Urothelium cell line (cell line): ENCODE results near the gene CEP112.
"Not testable (repeated sequence)": the region's sequence is repeated elsewhere in the genome, so short reads cannot be mapped to it uniquely, and the experiment has no call there.

ENCODE experiments used
- DNase-seq: peaks from one replicate; pipeline ENCODE4 v3.0.0; 2011; ENCODE audit warnings: low spot score, mixed read lengths
- FAIRE-seq: peaks from 2 replicates; lab custom pipeline; 2011; peaks lifted over from hg19 to GRCh38; lab: Jason Lieb, UNC

CEP112 gene

DNA sequence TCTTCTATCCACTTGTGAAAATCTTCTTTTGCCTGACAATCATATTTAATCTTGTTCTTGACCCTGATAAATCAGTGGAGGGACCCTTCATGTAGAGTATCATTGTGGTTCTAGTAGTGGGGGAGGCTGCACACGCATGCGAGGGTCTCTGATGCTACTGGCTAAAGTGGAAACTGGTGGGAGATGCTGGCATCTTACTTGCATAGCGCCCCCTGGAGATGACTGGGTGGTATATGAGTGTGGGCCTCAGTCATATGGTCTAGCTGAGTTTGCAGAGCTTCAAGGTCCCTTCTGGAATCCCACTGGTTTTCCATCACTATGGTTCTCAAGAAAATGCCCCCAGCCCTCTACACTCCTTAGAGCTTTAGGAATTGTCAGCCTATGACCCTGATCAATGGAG lies 394.1 kb downstream of the CEP112 start:
- DNase-seq (no peak), FAIRE-seq (no peak)

DNA sequence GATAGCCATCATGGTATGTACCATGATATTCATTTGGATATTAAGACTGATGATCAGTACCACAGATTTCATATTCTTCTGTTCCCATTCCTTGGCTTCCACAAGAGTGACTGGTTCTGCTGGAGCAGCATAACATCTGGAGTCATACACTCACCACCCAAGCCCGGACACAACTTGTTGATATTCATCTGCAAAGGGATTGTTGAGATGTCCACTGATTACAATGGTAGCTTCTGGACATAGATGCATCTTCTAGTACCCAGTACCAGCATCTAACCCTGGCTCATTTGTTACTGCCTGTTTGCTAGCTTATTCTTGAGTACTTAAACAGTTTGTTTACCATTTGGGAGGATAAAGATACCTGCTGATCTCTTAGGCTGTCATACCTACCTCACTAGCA lies 394.8 kb downstream of the CEP112 start:
- FAIRE-seq (no peak), DNase-seq (no peak)

DNA sequence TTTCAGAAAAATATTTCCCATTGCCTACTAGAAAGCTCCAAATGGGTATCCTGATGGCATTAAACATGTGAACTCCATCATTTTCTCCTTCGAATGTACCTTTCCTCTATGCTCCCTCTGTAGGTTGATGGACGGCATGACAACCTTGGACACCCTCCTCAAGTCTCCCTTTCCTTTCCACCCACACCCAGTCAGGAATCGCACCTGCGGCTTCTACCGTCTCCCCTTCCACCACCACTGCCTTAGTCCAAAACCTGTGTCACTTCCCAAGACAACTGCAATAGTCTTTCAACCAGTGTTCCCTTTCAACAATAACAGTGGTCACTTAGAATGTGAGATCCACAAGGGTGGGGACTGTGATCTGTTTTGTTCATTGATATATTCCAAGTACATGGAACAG lies 397.4 kb downstream of the CEP112 start:
- DNase-seq = peak; percentile 49

DNA sequence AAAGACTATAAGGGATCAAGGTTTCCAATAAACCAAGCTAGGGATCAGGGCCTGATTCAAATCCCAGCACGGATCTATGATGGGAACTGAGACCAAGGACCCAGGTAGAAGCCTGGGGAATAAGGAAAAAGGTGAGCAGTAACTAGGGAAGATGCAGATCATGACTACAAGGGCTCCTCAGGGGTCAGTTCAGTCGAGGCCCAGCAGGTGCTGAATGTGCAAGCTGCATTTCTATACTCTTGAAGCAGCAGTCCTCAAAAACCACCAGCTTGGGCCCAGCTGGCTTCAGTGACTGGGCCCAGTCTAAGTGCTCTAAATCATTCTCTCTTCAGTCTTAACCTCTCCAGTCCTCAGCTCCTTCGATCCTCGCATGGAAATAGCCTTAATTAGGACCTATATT lies 401.7 kb downstream of the CEP112 start:
- FAIRE-seq (no peak), DNase-seq (no peak)

More for the DNA sequence above, 397.4 kb downstream of the CEP112 start:
- peak; percentile 74 for FAIRE-seq

DNA sequence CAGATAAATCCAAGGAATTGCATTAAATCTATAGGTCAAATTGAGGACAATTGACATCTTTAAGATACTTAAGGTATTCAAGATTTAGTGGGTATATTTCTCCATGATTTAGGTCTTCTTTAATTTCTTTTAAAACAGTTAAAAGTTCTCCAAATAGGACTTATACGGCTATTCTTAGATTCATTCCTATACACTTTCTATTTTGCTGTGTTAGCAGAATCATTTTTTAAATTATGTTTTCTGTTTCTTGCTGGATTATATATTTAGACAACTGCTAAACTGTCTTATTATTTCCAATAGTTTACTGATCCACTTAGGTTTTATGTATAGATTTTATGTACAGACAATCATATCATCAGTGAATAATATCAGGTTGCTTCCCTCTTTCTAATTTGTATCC lies 404.4 kb downstream of the CEP112 start:
- FAIRE-seq = no peak
- no peak for DNase-seq

DNA sequence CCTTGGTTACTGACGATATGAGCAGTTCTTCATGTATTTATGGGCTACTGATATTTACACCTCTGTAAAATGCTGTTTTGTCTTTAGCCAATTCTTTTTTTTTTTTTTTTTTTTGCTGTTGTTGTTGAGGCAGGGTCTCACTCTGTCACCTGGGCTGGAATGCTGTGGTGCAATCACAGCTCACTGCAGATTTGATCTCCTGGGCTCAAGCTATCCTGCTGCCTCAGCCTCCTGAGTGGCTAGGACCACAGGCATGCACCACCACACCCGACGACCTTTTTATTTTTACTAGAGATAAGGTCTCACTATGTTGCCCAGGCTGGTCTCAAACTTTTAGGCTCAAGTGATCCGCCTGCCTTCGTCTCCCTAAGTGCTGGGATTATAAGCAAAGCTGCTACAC lies 405.5 kb downstream of the CEP112 start:
- FAIRE-seq (no peak), DNase-seq (no peak)

DNA sequence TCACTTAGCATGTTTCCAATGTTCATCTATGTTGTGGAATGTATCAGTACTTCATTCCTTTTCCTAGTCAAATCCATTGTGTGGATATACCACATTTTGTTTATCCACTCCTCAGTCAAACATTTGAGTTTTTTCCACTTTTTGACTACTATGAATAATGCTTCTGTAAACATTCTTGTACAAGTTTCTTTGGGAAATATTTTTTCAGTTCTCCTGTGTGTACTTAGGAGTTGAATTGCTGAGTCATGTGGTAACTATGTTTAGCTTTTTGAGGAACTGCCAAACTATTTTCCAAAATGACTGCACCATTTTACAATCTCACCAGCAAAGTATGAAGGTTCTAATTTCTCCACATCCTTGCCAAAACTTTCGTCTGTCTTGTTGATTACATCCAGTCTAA lies 406.8 kb downstream of the CEP112 start:
- FAIRE-seq (peak; percentile 58), DNase-seq (peak; percentile 26)

DNA sequence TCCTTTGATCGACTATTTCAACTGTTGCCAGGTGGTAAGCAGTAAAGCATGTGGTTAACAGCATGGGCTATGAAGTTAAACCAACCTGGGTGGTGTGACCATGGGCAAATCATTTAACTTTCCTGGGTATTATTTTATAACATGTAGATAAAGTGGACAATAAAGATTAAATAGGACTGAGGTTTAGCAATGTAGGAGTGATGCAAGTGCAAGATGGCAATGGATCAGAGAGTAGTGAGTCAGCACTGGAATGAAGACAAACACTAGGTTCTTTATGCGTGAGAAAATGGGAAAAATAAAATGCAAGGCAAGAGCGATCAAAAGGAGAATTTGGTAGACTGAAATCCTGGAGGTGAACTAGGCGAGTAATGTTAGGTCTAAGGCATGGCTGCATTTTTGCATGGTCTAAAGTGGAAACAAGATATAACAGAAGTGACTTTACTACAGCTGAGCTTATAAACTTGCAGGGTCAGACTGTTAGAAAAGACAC lies 408.0 kb downstream of the CEP112 start:
- peak; percentile 86 for FAIRE-seq
- peak; percentile 55 for DNase-seq

DNA sequence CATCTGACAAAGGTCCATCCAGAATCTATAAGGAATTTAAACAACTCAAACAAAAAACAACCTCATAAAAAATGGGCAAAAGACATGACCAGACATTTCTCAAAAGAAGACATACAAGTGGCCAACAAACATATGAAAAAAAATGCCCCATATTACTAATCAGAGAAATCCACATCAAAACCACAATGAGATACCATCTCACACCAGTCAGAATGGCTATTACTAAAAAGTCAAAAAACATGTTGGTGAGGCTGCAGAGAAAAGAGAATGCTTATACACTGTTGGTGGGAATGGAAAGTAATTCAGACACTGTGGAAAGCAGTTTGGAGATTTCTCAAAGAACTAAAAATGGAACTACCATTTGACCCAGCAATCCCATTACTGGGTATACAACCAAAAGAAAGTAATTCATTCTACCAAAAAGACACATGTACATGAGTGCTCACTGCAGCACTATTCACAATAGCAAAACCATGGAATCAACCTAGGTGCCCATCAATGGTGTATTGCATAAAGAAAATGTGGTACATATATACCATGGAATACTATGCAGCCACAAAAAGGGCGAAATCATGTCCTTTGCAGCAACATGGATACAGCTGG lies 409.7 kb downstream of the CEP112 start:
- not testable (repeated sequence) for FAIRE-seq, DNase-seq

DNA sequence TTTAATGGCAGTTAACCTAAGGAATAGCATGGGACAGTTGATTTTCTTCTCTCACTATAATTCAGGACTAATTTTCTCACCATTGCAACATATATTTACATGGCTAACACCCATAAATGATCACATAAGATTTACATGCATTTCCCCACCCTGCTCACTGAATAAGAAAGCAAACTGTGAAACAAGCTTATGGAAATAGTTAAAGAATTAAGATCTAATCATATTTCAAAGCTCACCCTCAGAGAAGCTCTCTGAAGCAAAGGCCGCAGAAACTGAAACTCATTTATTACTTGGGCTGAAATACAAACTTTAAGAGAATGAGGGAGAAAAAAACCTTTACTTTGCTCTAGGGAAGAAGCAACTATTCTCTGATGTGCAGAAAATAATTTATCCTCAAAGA lies 411.8 kb downstream of the CEP112 start:
- DNase-seq (no peak), FAIRE-seq (no peak)

DNA sequence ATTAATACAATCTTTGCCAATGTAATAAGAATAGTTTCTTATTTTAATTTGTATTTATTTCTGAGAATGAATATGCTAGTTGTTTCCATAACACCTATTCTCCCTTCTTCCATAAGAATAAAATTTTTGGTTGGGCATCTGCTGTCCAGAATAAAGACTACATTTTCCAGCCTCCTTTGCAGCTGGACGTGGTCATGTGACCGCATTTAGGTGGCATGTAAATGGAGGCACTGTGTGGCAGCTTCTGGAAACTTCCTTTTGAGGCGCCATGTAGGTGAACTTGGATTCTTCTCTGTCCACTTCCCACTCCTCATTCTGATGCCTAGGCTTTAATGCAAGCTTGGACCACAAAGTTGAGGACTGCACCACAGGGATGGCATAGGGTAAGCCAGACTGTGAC lies 415.0 kb downstream of the CEP112 start:
- no peak for DNase-seq
- FAIRE-seq = no peak

DNA sequence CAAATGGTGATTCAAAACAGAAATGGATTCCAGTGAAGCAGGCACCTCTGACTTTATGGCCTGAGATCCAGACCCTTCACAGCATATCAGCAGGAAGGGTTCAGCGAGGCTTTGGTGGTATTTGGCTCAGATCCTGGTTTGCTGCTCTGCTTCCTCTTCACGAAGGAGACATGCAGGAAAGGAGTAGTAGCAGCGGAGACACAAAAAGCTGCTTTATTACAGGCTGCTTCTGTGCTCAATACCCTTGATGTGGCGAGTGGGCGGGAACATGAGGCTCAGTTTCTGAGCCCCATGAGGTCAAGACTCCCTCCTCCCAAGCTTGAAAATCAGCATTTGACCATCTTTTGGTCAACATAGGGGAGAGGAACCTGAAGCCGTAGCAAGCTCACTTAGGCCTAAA lies 417.1 kb downstream of the CEP112 start:
- no peak for DNase-seq

DNA sequence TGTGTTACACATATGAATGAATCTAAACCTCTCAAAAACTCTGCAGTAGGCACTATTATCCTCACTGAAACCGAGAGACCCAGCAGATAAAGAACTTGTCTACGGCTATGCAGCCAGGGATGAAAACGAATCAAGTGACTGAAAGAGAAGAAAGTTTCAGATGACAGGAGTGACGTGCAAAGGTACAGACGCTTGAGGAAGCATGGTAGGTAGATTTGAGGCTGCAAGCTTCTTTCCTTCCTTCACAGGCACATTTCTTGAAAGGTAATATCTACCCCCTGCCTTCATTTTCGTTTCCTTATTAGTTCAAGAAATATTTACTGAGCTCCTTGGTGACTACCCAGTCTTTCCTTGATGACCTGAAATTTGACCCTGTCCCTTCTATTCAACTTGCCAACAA lies 418.9 kb downstream of the CEP112 start:
- FAIRE-seq (no peak), DNase-seq (no peak)

More for the DNA sequence above, 417.1 kb downstream of the CEP112 start:
- FAIRE-seq = peak; percentile 30

DNA sequence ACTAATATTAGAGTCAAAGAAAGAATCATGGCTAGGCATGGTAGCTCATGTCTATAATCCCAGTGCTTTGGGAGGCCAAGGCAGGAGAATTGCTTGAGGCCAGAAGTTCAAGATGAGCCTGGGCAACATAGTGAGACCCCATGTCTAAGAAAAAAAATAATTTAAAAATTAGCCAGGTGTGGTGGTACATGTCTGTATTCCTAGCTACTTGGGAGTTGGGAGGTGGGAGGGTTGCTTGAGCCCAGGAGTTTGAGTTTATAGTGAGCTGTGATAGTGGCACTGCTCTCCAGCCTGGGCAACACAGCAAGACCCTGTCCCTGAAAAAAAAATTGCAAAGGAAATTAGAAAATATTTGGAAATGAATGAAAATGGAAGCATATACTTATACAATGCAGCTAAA lies 420.2 kb downstream of the CEP112 start:
- FAIRE-seq (no peak), DNase-seq (no peak)

DNA sequence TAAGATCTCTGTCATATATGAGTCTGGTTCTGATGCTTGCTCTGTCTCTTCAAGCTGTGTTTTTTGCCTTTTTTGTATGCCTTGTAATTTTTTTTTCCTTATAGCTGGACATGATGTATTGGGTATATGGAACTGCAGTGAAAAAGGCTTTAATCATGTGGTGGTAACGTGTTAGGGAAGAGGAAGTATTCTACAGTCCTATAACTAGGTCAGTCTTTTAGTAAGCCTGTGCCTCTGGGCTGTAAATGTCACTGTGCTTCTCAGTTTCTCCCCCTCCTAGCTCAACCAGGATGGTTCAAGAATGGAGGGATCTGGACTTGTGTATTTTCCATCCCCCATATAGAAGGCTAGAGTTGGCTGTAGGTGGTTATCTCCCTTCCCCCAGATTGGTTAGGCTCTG lies 428.1 kb downstream of the CEP112 start:
- FAIRE-seq (no peak), DNase-seq (no peak)

DNA sequence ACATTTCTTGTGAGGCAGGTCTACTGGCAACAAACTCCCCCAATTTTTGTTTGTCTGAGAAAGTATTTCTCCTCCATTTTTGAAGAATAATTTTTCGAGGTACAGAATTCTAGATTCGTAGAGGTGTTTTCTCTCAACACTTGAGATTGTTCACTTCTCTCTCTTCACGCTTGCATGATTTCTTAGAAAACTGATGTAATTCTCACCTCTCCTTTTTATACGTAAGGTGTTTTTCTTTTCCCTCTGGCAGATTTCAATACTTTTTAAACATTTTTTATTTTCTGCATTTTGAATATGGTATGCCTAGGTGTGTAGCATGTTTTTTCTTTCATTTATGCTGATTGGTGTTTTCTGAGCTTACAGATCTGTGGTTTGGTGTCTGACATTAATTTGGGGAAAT lies 429.0 kb downstream of the CEP112 start:
- DNase-seq (no peak), FAIRE-seq (no peak)

DNA sequence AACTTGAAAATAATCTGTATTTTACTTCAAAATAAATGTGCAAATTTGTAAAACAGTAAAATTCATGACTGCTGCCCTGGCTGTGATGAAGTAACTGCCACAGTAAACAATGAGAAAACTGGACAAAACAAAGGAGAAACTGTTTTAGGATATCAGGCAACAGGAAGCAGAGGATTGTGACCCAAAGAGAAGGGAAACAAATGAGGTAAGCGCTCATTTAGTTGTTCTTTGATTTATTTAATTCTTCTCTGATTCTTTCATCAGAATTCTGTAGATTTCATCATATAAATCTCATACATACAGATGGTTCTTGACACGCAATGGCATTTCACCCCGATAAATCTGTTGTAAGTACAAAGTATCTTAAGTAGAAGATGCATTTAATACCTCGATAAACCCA lies 432.4 kb downstream of the CEP112 start:
- DNase-seq = no peak
- no peak for FAIRE-seq

DNA sequence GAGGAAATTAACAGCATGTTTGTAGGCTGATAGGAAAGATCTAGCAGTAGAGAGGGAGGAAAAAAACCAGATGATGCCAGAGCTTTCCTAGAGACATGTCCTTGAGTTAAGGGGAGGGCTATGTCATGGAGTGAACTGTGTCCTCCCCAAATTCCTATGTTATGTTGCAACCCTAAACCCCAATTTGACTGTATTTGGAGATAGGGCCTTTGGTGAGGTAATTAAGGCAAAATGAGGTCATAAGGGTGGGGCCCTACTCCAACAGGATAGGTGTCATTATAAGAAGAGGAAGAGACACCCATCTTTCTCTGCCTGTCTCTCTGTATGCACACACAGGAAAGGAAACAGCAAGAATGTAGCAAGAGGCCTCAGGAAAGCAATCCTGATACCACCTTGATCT lies 435.2 kb downstream of the CEP112 start:
- no peak for FAIRE-seq
- DNase-seq = no peak

DNA sequence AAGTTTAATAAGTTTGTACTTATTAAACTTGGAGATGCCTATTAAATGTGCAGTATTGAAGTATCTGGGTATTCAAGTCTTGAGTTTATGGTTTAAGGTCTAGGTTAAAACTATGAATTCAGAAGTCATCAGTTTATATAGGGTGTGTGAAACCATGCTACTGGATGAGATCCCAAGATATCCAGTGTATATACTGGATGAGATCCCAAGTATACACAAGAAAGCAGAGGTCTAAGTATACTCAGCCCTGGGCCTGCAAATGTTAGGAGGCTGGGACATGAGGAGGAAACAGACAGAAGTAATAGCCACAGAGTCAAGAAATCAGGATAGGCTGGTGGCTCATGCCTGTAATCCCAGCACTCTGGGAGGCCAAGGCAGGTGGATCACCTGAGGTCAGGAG lies 436.1 kb downstream of the CEP112 start:
- FAIRE-seq (no peak), DNase-seq (no peak)

DNA sequence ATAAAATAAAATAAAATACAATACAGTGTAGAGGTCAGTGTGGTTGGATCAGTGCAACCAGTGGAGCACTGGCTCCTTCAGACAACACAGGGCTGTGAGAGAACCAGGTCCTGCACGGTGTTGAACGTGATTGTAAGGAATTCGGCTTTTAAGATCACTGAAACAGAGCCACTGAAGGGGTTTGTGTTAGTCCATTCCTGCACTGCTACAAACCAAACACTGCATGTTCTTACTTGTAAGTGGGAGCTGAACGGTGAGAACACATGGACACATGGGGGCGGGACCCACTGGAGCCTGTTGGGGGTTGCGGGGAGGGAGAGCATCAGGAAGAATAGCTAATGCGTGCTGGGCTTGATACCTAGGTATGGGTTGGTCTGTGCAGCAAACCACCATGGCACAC lies 437.3 kb downstream of the CEP112 start:
- FAIRE-seq (peak; percentile 59), DNase-seq (no peak)

DNA sequence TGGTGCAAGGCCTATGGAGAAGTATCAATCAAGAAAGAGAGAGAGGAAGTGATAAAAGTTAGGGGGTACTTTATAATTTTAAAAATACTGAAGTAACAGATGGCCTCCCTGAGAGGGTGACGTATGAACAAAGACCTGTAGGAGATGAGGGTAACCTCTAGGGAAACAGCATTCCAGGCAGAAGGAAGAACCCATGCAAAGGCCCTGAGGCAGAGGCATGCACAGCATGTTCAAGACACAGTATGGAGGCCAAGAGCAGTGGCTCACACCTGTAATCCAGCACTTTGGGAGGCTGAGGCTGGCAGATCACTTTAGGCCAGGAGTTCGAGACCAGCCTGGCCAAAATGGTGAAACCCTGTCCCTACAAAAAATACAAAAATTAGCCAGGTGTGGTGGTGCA lies 437.9 kb downstream of the CEP112 start:
- FAIRE-seq (no peak), DNase-seq (no peak)

DNA sequence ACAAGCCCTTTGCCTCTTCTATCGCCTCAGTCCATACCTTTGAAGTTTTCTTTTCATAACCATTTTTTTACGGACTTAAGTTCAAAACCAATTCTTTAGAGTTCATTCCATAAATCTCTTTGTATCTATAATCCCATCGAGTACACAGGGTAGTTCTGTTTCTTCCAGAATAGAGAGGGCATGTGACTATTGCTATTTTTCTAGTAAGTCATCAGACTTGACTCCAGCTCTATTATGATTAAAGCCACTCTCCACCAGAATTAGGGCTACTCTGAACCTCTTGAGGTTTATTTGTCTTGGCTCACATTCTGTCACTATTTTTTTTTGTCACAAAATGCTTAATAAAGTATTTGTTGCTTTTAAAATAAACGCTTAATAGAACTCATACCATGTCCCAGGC lies 438.6 kb downstream of the CEP112 start:
- DNase-seq (no peak), FAIRE-seq (no peak)

DNA sequence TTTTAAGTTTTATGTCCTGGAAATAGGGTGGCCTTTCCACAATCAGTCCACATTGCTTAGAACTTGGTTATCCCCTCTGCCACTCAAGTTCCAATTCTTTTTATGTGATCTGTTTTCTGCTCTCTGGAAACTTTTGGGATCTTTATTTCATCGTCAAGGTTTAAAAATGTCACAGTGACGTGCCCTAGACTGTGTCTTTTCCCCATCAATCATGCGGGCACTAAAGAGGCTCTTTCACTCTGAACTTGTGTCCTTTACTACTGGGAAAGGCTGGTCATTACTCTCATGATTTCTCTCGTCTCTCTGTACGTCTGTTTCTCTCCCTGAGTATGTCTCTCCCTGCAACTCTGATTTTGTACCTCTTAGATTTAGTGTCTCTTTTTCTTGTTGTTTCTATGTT lies 440.7 kb downstream of the CEP112 start:
- FAIRE-seq = no peak

More for the DNA sequence above, 440.7 kb downstream of the CEP112 start:
- DNase-seq = no peak
